ENCODE data around the gene EHF.

DNA sequence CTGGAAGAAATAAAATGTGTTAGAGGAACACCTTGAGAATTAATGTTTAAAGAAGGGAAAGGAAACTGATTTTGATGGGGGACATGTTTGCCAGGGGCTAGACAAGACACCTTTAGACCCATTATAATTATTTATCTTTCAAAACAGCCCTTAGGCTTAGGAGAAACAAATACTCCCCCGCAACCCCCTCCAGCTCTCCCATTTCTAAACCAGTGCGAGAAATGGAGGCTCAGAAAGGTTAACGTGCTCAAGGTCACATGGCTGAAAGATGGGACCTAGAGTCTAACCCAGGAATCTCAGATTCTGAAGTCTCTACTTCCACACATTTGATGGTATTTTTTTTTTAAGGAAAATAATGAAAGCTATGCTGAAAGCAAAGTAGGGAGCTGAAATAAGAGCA lies 18.0 kb downstream of the EHF start:
- TF ChIP-seq TGIF2 (CRISPR knock-in tag; IDR thresholded peaks at IDR 0.05) (no peak), USF2 (CRISPR knock-in tag; IDR thresholded peaks at IDR 0.05) (no peak), EZH2 (IDR thresholded peaks at IDR 0.05; ENCODE audit: borderline replicate concordance, low read depth, low read length) (no peak), CTCF (IDR thresholded peaks at IDR 0.05 in 2 of 3, conservative IDR thresholded peaks at IDR 0.05 in 1 of 3; ENCODE audit: insufficient read depth in 2 of 3, low read depth in 1 of 3, low read length in 3 of 3) (no peak), JUN (IDR thresholded peaks at IDR 0.05; ENCODE audit: borderline replicate concordance, low read depth, low read length) (no peak), JUN (CRISPR knock-in tag; IDR thresholded peaks at IDR 0.05; ENCODE audit: borderline replicate concordance) (no peak), MAFK (IDR thresholded peaks at IDR 0.05; ENCODE audit: low read length) (no peak), ZNF76 (CRISPR knock-in tag; IDR thresholded peaks at IDR 0.05; ENCODE audit: borderline replicate concordance) (no peak), FOXP1 (CRISPR knock-in tag; IDR thresholded peaks at IDR 0.05) (no peak), MIER1 (IDR thresholded peaks at IDR 0.05; ENCODE audit: low read depth) (no peak), ZNF431 (CRISPR knock-in tag; IDR thresholded peaks at IDR 0.05) (no peak)
- TF ChIP-seq, protein P1, sequence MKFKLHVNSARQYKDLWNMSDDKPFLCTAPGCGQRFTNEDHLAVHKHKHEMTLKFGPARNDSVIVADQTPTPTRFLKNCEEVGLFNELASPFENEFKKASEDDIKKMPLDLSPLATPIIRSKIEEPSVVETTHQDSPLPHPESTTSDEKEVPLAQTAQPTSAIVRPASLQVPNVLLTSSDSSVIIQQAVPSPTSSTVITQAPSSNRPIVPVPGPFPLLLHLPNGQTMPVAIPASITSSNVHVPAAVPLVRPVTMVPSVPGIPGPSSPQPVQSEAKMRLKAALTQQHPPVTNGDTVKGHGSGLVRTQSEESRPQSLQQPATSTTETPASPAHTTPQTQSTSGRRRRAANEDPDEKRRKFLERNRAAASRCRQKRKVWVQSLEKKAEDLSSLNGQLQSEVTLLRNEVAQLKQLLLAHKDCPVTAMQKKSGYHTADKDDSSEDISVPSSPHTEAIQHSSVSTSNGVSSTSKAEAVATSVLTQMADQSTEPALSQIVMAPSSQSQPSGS (CRISPR knock-in tag; IDR thresholded peaks at IDR 0.05): no peak
- TF ChIP-seq, protein P2, sequence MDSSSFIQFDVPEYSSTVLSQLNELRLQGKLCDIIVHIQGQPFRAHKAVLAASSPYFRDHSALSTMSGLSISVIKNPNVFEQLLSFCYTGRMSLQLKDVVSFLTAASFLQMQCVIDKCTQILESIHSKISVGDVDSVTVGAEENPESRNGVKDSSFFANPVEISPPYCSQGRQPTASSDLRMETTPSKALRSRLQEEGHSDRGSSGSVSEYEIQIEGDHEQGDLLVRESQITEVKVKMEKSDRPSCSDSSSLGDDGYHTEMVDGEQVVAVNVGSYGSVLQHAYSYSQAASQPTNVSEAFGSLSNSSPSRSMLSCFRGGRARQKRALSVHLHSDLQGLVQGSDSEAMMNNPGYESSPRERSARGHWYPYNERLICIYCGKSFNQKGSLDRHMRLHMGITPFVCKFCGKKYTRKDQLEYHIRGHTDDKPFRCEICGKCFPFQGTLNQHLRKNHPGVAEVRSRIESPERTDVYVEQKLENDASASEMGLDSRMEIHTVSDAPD (CRISPR knock-in tag; IDR thresholded peaks at IDR 0.05): no peak

Measured in K562 (cell line).